T-helper 2 cell treated with Interferon-gamma antibody and Interleukin-4, amounts not matched to agents 5 μg/mL and 100 μg/mL, for 36 hours (primary cell): ENCODE data around the gene RCAN1.

ENCODE experiments used
- DNase-seq: peaks from one replicate; pipeline ENCODE4 v3.0.0; 2021; ENCODE audit warnings: low spot score
- H3K27ac Mint-ChIP-seq: one replicate; pipeline ENCODE4 v1.8.0; 2021; ENCODE audit warnings: mild to moderate bottlenecking, mixed read lengths
- H3K27me3 Mint-ChIP-seq: one replicate; pipeline ENCODE4 v1.8.0; 2021; ENCODE audit warnings: low read depth, mixed read lengths
- H3K36me3 Mint-ChIP-seq: one replicate; pipeline ENCODE4 v1.8.0; 2021; ENCODE audit warnings: low read depth, mixed read lengths
- H3K4me1 Mint-ChIP-seq: one replicate; pipeline ENCODE4 v1.8.0; 2021; ENCODE audit warnings: low read depth, mixed read lengths
- H3K4me3 Mint-ChIP-seq: one replicate; pipeline ENCODE4 v1.8.0; 2022; ENCODE audit warnings: mild to moderate bottlenecking, moderate library complexity, mixed read lengths
- H3K9me3 Mint-ChIP-seq: one replicate; pipeline ENCODE4 v1.8.0; 2021; ENCODE audit warnings: mixed read lengths

RCAN1 gene

GRCh38 chr21:34540206-34540605 is 74.7 kb downstream of the RCAN1 start:
- no peaks in the 10 kb centered on the region for H3K27me3 Mint-ChIP-seq
- H3K9me3 Mint-ChIP-seq = no peaks in the 10 kb centered on the region
- peaks cover 4% of the 10 kb centered on the region for H3K4me1 Mint-ChIP-seq
- H3K27ac Mint-ChIP-seq = no peak overlapping the region
- no peaks in the 10 kb centered on the region for H3K36me3 Mint-ChIP-seq
- no peak overlapping the region for H3K4me3 Mint-ChIP-seq
- DNase-seq = no peak

GRCh38 chr21:34537838-34538237 is 77.1 kb downstream of the RCAN1 start:
- DNase-seq = no peak
- H3K36me3 Mint-ChIP-seq = no peaks in the 10 kb centered on the region
- H3K27me3 Mint-ChIP-seq = no peaks in the 10 kb centered on the region
- peaks cover 2% of the 10 kb centered on the region for H3K4me1 Mint-ChIP-seq
- H3K9me3 Mint-ChIP-seq = no peaks in the 10 kb centered on the region
- H3K27ac Mint-ChIP-seq = no peak overlapping the region
- no peak overlapping the region for H3K4me3 Mint-ChIP-seq

- Mint-ChIP-seq H3K9me3 (no peaks in the 10 kb centered on the region), H3K4me1 (peaks cover 2% of the 10 kb centered on the region), H3K27ac (no peak overlapping the region), H3K4me3 (no peak overlapping the region), H3K36me3 (no peaks in the 10 kb centered on the region), H3K27me3 (no peaks in the 10 kb centered on the region)
- DNase-seq = no peak
Observed at GRCh38 chr21:34536820-34537219, 78.1 kb downstream of the RCAN1 start.

- H3K27me3 Mint-ChIP-seq = no peaks in the 10 kb centered on the region
- H3K36me3 Mint-ChIP-seq = no peaks in the 10 kb centered on the region
- no peak overlapping the region for H3K27ac Mint-ChIP-seq
- H3K4me3 Mint-ChIP-seq = no peak overlapping the region
- H3K4me1 Mint-ChIP-seq = peaks cover 2% of the 10 kb centered on the region
- H3K9me3 Mint-ChIP-seq = no peaks in the 10 kb centered on the region
- no peak for DNase-seq
Observed at GRCh38 chr21:34536311-34536710, 78.6 kb downstream of the RCAN1 start.

- H3K4me3 Mint-ChIP-seq = no peak overlapping the region
- no peaks in the 10 kb centered on the region for H3K36me3 Mint-ChIP-seq
- H3K27me3 Mint-ChIP-seq = no peaks in the 10 kb centered on the region
- H3K4me1 Mint-ChIP-seq = peaks cover 2% of the 10 kb centered on the region
- DNase-seq = no peak
- no peaks in the 10 kb centered on the region for H3K9me3 Mint-ChIP-seq
- H3K27ac Mint-ChIP-seq = no peak overlapping the region
Observed at GRCh38 chr21:34535886-34536285, 79.0 kb downstream of the RCAN1 start.

- Mint-ChIP-seq H3K27me3 (no peaks in the 10 kb centered on the region), H3K27ac (no peak overlapping the region), H3K36me3 (no peaks in the 10 kb centered on the region), H3K4me3 (no peak overlapping the region), H3K9me3 (no peaks in the 10 kb centered on the region), H3K4me1 (peaks cover 2% of the 10 kb centered on the region)
- DNase-seq = peak; percentile 44
Observed at GRCh38 chr21:34534522-34534921, 80.4 kb downstream of the RCAN1 start.

- peaks cover 2% of the 10 kb centered on the region for H3K4me1 Mint-ChIP-seq
- no peak overlapping the region for H3K4me3 Mint-ChIP-seq
- no peak for DNase-seq
Observed at GRCh38 chr21:34533938-34534337, 81.0 kb downstream of the RCAN1 start.

GRCh38 chr21:34531399-34531798 is 83.5 kb downstream of the RCAN1 start:
- Mint-ChIP-seq H3K36me3 (no peaks in the 10 kb centered on the region), H3K9me3 (no peaks in the 10 kb centered on the region), H3K27me3 (peaks cover 4% of the 10 kb centered on the region), H3K27ac (no peak overlapping the region), H3K4me1 (peaks cover 6% of the 10 kb centered on the region), H3K4me3 (no peak overlapping the region)
- DNase-seq = no peak

More at GRCh38 chr21:34533938-34534337, 81.0 kb downstream of the RCAN1 start:
- Mint-ChIP-seq H3K27ac (no peak overlapping the region), H3K9me3 (no peaks in the 10 kb centered on the region), H3K36me3 (no peaks in the 10 kb centered on the region), H3K27me3 (peaks cover 4% of the 10 kb centered on the region)

GRCh38 chr21:34530261-34530660 is 84.7 kb downstream of the RCAN1 start:
- H3K9me3 Mint-ChIP-seq = no peaks in the 10 kb centered on the region
- H3K4me1 Mint-ChIP-seq = peaks cover 6% of the 10 kb centered on the region
- H3K4me3 Mint-ChIP-seq = no peak overlapping the region
- no peak overlapping the region for H3K27ac Mint-ChIP-seq
- no peaks in the 10 kb centered on the region for H3K36me3 Mint-ChIP-seq
- DNase-seq = no peak
- peaks cover 4% of the 10 kb centered on the region for H3K27me3 Mint-ChIP-seq

GRCh38 chr21:34528131-34528561 is 86.8 kb downstream of the RCAN1 start:
- H3K4me3 Mint-ChIP-seq = no peak overlapping the region
- no peak overlapping the region for H3K27ac Mint-ChIP-seq
- peaks cover 4% of the 10 kb centered on the region for H3K27me3 Mint-ChIP-seq
- H3K4me1 Mint-ChIP-seq = peaks cover 4% of the 10 kb centered on the region
- no peaks in the 10 kb centered on the region for H3K9me3 Mint-ChIP-seq
- no peaks in the 10 kb centered on the region for H3K36me3 Mint-ChIP-seq
- DNase-seq = no peak

- Mint-ChIP-seq H3K27ac (no peak overlapping the region), H3K4me1 (peaks cover 4% of the 10 kb centered on the region), H3K36me3 (no peaks in the 10 kb centered on the region), H3K4me3 (peak overlapping the region; percentile 54), H3K27me3 (peaks cover 4% of the 10 kb centered on the region), H3K9me3 (no peaks in the 10 kb centered on the region)
- DNase-seq = peak; percentile 57
Observed at GRCh38 chr21:34526618-34527290, 88.2 kb downstream of the RCAN1 start.

GRCh38 chr21:34526241-34526617 is 88.7 kb downstream of the RCAN1 start:
- peak overlapping the region; percentile 54 for H3K4me3 Mint-ChIP-seq
- no peaks in the 10 kb centered on the region for H3K9me3 Mint-ChIP-seq
- no peaks in the 10 kb centered on the region for H3K36me3 Mint-ChIP-seq
- no peak overlapping the region for H3K27ac Mint-ChIP-seq
- DNase-seq = no peak
- H3K27me3 Mint-ChIP-seq = peaks cover 4% of the 10 kb centered on the region
- peaks cover 4% of the 10 kb centered on the region for H3K4me1 Mint-ChIP-seq

GRCh38 chr21:34524646-34525601 is 90.0 kb downstream of the RCAN1 start:
- H3K36me3 Mint-ChIP-seq = no peaks in the 10 kb centered on the region
- H3K27ac Mint-ChIP-seq = no peak overlapping the region
- H3K9me3 Mint-ChIP-seq = no peaks in the 10 kb centered on the region
- no peak for DNase-seq
- peaks cover 4% of the 10 kb centered on the region for H3K27me3 Mint-ChIP-seq
- H3K4me3 Mint-ChIP-seq = no peak overlapping the region
- H3K4me1 Mint-ChIP-seq = peaks cover 4% of the 10 kb centered on the region

- peaks cover 4% of the 10 kb centered on the region for H3K4me1 Mint-ChIP-seq
- no peaks in the 10 kb centered on the region for H3K36me3 Mint-ChIP-seq
Observed at GRCh38 chr21:34523019-34523555, 91.8 kb downstream of the RCAN1 start.

More at GRCh38 chr21:34523019-34523555, 91.8 kb downstream of the RCAN1 start:
- Mint-ChIP-seq H3K9me3 (no peaks in the 10 kb centered on the region), H3K27ac (no peak overlapping the region), H3K27me3 (no peaks in the 10 kb centered on the region), H3K4me3 (no peak overlapping the region)
- DNase-seq = no peak
